ENCODE data around the gene DMPK. TPM values are rescaled to one million over a fixed set of nuclear protein-coding genes. Genes with fewer than 3 reads are reported as not detected.

Gene DMPK
- total and polyA plus RNA-seq, 2 experiments from 2014 or later, result 15.3 to 26.6 TPM

GRCh38 chr19:45774765-45775164, 7.5 kb downstream of the DMPK start:
- H3F3A ChIP-seq (ENCODE audit: insufficient read depth), result peaks cover 14% of the 10 kb centered on the region
- no peaks in the 10 kb centered on the region for H3K9me2 ChIP-seq (ENCODE audit: insufficient read depth)
- H3K9ac ChIP-seq, result no peak overlapping the region
- in situ Hi-C loops (cut with MboI), result no loop called here
- H3K9me3 ChIP-seq (ENCODE audit: low read depth), result no peaks in the 10 kb centered on the region
- TF ChIP-seq EZH2 (IDR thresholded peaks at IDR 0.05; ENCODE audit: insufficient read depth, poor library complexity, severe bottlenecking) (no peak), EZH2phosphoT487 (IDR thresholded peaks at IDR 0.05; ENCODE audit: insufficient read depth, low read depth) (no peak)
- H3K27me3 ChIP-seq (replicated peaks; ENCODE audit: insufficient read depth), result no peaks in the 10 kb centered on the region
- no peak overlapping the region for H3K4me3 ChIP-seq
- no peaks in the 10 kb centered on the region for H3K79me2 ChIP-seq (ENCODE audit: insufficient read depth)
- no peak overlapping the region for H2AFZ ChIP-seq
- H3K4me2 ChIP-seq (ENCODE audit: unreplicated experiment), result no peak overlapping the region
- no peak overlapping the region for H3K27ac ChIP-seq
- H3K36me3 ChIP-seq (ENCODE audit: low read depth), result peaks cover 8% of the 10 kb centered on the region; the same call in 1 of the 2 replicates
- DNase-seq, result no peak
- H4K20me1 ChIP-seq (ENCODE audit: insufficient read depth), result no peaks in the 10 kb centered on the region
- H3K4me1 ChIP-seq (ENCODE audit: insufficient read depth), result no peaks in the 10 kb centered on the region
- 90 to 94% methylated on average over 7 to 9 of the region's 9 CpGs for WGBS, 2 experiments (ENCODE audit: low coverage in 1 of 2, low lambda C conversion rate in 2 of 2, missing lambda C conversion rate in 2 of 2)

DNA sequence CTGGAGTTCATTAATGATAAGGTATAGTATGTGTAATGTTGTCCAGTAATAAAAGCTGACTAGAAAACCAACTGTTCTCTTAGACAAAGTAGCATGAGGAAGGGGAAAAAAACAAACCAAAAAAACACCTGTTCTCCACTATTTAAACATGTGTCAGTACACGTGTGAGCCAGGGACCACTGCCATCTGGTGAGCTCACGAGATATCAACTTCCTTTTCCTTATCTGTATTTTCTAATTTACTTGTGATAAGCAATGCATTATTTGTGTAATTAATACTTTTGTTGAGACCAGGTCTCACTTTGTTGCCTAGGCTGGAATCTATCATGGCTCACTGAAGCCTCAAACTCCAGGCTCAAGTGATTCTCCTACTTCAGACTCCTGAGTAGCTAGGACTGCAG, 8.9 kb downstream of the DMPK start:
- no peak for TF ChIP-seq EZH2phosphoT487 (IDR thresholded peaks at IDR 0.05; ENCODE audit: insufficient read depth, low read depth)
- no peak for TF ChIP-seq EZH2 (IDR thresholded peaks at IDR 0.05; ENCODE audit: insufficient read depth, poor library complexity, severe bottlenecking)
- Histone ChIP-seq H4K20me1 (ENCODE audit: insufficient read depth) (no peaks in the 10 kb centered on the region), H3K4me2 (ENCODE audit: unreplicated experiment) (no peak overlapping the region), H3K27ac (no peak overlapping the region), H3K4me3 (no peak overlapping the region), H3K9me2 (ENCODE audit: insufficient read depth) (no peaks in the 10 kb centered on the region), H3K9me3 (ENCODE audit: low read depth) (no peaks in the 10 kb centered on the region), H3K27me3 (replicated peaks; ENCODE audit: insufficient read depth) (no peaks in the 10 kb centered on the region), H3F3A (ENCODE audit: insufficient read depth) (peaks cover 16% of the 10 kb centered on the region), H3K79me2 (ENCODE audit: insufficient read depth) (no peaks in the 10 kb centered on the region), H2AFZ (no peak overlapping the region), H3K36me3 (ENCODE audit: low read depth) (peaks cover 8% of the 10 kb centered on the region; the same call in 1 of the 2 replicates), H3K4me1 (ENCODE audit: insufficient read depth) (no peaks in the 10 kb centered on the region), H3K9ac (no peak overlapping the region)
- no peak for DNase-seq
- in situ Hi-C loops (cut with MboI), result no loop called here
- WGBS, 2 experiments (ENCODE audit: low coverage in 1 of 2, low lambda C conversion rate in 2 of 2, missing lambda C conversion rate in 2 of 2), result 52 to 77% methylated on average over 2 of the region's 2 CpGs

- WGBS, 2 experiments (ENCODE audit: low coverage in 1 of 2, low lambda C conversion rate in 2 of 2, missing lambda C conversion rate in 2 of 2), result 97 to 98% methylated on average over 3 of the region's 3 CpGs
Observed at GRCh38 chr19:45772912-45773311, 9.4 kb downstream of the DMPK start.

DNA sequence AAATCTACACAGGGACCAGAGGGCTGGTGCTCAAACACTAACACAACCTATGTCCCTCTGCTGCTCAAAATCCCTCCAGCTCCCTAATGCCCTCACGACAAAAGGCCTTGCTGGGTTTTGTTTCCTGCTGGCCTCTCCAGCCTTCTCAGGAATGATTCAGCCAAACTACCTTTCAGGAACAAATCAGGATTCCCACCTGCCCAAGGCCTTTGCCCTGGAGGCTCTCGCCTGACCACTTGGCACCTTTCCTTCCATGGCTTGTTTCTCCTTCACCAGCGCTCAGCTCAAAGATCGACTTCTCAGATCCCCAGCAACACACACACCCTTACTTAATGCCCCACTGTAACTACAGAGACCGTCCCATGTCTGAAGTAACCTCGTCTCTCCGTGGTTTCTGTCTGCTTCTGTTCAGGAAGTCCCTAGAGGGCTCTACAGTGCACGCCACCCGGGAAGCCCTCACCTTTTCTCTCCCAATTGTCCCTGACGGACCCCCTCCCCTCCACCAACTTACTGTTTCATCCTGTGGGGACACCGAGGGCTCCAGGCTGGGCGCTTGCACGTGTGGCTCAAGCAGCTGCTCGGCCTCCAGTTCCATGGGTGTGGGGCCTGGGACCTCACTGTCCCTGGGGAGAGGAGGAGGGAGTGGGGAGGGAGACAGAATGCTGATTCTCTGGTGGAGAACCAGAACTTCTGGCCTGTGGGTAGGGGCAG, 10.0 kb downstream of the DMPK start:
- Histone ChIP-seq H3K9ac (no peak overlapping the region), H3F3A (ENCODE audit: insufficient read depth) (peaks cover 16% of the 10 kb centered on the region), H4K20me1 (ENCODE audit: insufficient read depth) (no peaks in the 10 kb centered on the region), H3K4me1 (ENCODE audit: insufficient read depth) (no peaks in the 10 kb centered on the region), H3K4me3 (no peak overlapping the region), H3K27me3 (replicated peaks; ENCODE audit: insufficient read depth) (no peaks in the 10 kb centered on the region), H3K79me2 (ENCODE audit: insufficient read depth) (no peaks in the 10 kb centered on the region), H3K27ac (no peak overlapping the region), H3K9me2 (ENCODE audit: insufficient read depth) (no peaks in the 10 kb centered on the region), H3K36me3 (ENCODE audit: low read depth) (peaks cover 3% of the 10 kb centered on the region; the same call in 1 of the 2 replicates), H2AFZ (no peak overlapping the region), H3K4me2 (ENCODE audit: unreplicated experiment) (no peak overlapping the region), H3K9me3 (ENCODE audit: low read depth) (no peaks in the 10 kb centered on the region)
- TF ChIP-seq EZH2phosphoT487 (IDR thresholded peaks at IDR 0.05; ENCODE audit: insufficient read depth, low read depth) (no peak), EZH2 (IDR thresholded peaks at IDR 0.05; ENCODE audit: insufficient read depth, poor library complexity, severe bottlenecking) (no peak)
- in situ Hi-C loops (cut with MboI), result no loop called here
- WGBS, 2 experiments (ENCODE audit: low coverage in 1 of 2, low lambda C conversion rate in 2 of 2, missing lambda C conversion rate in 2 of 2), result 82 to 84% methylated on average over 14 of the region's 14 CpGs
- DNase-seq, result no peak

More at GRCh38 chr19:45772912-45773311, 9.4 kb downstream of the DMPK start:
- TF ChIP-seq EZH2phosphoT487 (IDR thresholded peaks at IDR 0.05; ENCODE audit: insufficient read depth, low read depth), result no peak
- TF ChIP-seq EZH2 (IDR thresholded peaks at IDR 0.05; ENCODE audit: insufficient read depth, poor library complexity, severe bottlenecking), result no peak
- Histone ChIP-seq H3K4me3 (no peak overlapping the region), H3K9ac (no peak overlapping the region), H3K79me2 (ENCODE audit: insufficient read depth) (no peaks in the 10 kb centered on the region), H3K36me3 (ENCODE audit: low read depth) (peaks cover 5% of the 10 kb centered on the region; the same call in 1 of the 2 replicates), H3K4me2 (ENCODE audit: unreplicated experiment) (no peak overlapping the region), H3K4me1 (ENCODE audit: insufficient read depth) (no peaks in the 10 kb centered on the region), H3K27me3 (replicated peaks; ENCODE audit: insufficient read depth) (no peaks in the 10 kb centered on the region), H3K27ac (no peak overlapping the region), H2AFZ (no peak overlapping the region), H3F3A (ENCODE audit: insufficient read depth) (peaks cover 16% of the 10 kb centered on the region), H3K9me3 (ENCODE audit: low read depth) (no peaks in the 10 kb centered on the region), H3K9me2 (ENCODE audit: insufficient read depth) (no peaks in the 10 kb centered on the region), H4K20me1 (ENCODE audit: insufficient read depth) (no peaks in the 10 kb centered on the region)
- in situ Hi-C loops (cut with MboI), result no loop called here
- DNase-seq, result no peak
